Omental fat pad (tissue), 4 donors: ENCODE data around the gene SERPINI1. TPM values are rescaled to one million over a fixed set of nuclear protein-coding genes. Genes with fewer than 3 reads are reported as not detected.

Source experiments
- ATAC-seq: fragments of 150-250 bp; one replicate; pipeline ENCODE4 v1.9.1; 2016; ENCODE audit warnings: mild to moderate bottlenecking, moderate library complexity; ENCODE audit not compliant: low FRiP score
- DNase-seq: peaks from one replicate; pipeline ENCODE4 v3.0.0-alpha.2; 2019; ENCODE audit warnings: low spot score
- CTCF ChIP-seq, 3 donors: fragments of 450-650 bp; IDR thresholded peaks; one replicate each; pipeline ENCODE4 v1.5.1; 2016 to 2017; ENCODE audit warnings: antibody characterized with exemption in 3 of 3, mild to moderate bottlenecking in 3 of 3, moderate library complexity in 2 of 3
- total RNA-seq, 4 donors: library from RNA; depleted of rRNA; stranded (reverse); fragments of >200 nt; gene quantifications; one replicate each; pipeline ENCODE4 v1.1.0, GENCODE V29; 2016

Gene SERPINI1
- total RNA-seq, 4 donors from 2014 or later = 2.2 to 7.1 (median 4.5) TPM

GRCh38 chr3:167839460-167840134 is 104.1 kb downstream of the SERPINI1 start:
- TF ChIP-seq CTCF (IDR thresholded peaks at IDR 0.05) = no peak
- ATAC-seq (peak; percentile 62), DNase-seq (no peak)

GRCh38 chr3:167840247-167840646 is 104.7 kb downstream of the SERPINI1 start:
- TF ChIP-seq CTCF (IDR thresholded peaks at IDR 0.05) = no peak
- DNase-seq (no peak), ATAC-seq (no peak)

- ATAC-seq (no peak), DNase-seq (no peak)
- TF ChIP-seq CTCF (IDR thresholded peaks at IDR 0.05) = no peak
These were observed 108.0 kb downstream of the SERPINI1 start for GRCh38 chr3:167843481-167843880.

GRCh38 chr3:167843886-167844285 is 108.4 kb downstream of the SERPINI1 start:
- no peak for ATAC-seq
- no peak for DNase-seq
- no peak for TF ChIP-seq CTCF (IDR thresholded peaks at IDR 0.05)

- no peak for TF ChIP-seq CTCF (IDR thresholded peaks at IDR 0.05)
- DNase-seq (no peak), ATAC-seq (no peak)
These were observed 109.0 kb downstream of the SERPINI1 start for GRCh38 chr3:167844528-167844927.

- ATAC-seq (no peak), DNase-seq (no peak)
- TF ChIP-seq CTCF (IDR thresholded peaks at IDR 0.05) = no peak
These were observed 115.7 kb downstream of the SERPINI1 start for GRCh38 chr3:167851171-167851570.

GRCh38 chr3:167851749-167852148 is 116.2 kb downstream of the SERPINI1 start:
- DNase-seq (no peak), ATAC-seq (no peak)
- no peak for TF ChIP-seq CTCF (IDR thresholded peaks at IDR 0.05)
